Neural cell (in vitro differentiated cells): ENCODE results near the gene DSCAML1.

Experiments
- EP300 ChIP-seq: fragments of 450-650 bp; conservative IDR thresholded peaks from 2 replicates; pipeline ENCODE4 v1.6.1; 2014; ENCODE audit warnings: antibody characterized with exemption, mild to moderate bottlenecking, moderate library complexity; ENCODE audit not compliant: poor library complexity, severe bottlenecking
- POLR2AphosphoS5 ChIP-seq: IDR thresholded peaks from 2 replicates; pipeline ENCODE4 v1.6.1; 2012
- RAD21 ChIP-seq: fragments of 450-650 bp; conservative IDR thresholded peaks from 2 replicates; pipeline ENCODE4 v1.6.1; 2014; ENCODE audit warnings: antibody characterized with exemption, mild to moderate bottlenecking, moderate library complexity
- SMC3 ChIP-seq: fragments of 450-650 bp; conservative IDR thresholded peaks from 2 replicates; pipeline ENCODE4 v1.6.1; 2014; ENCODE audit warnings: antibody characterized with exemption, mild to moderate bottlenecking, moderate library complexity; ENCODE audit not compliant: poor library complexity
- TF ChIP-seq, protein P1 (sequence below): fragments of 450-650 bp; IDR thresholded peaks from 2 replicates; pipeline ENCODE4 v1.5.1; 2014; ENCODE audit warnings: antibody characterized with exemption, mild to moderate bottlenecking, moderate library complexity; ENCODE audit not compliant: poor library complexity, severe bottlenecking

DNA sequence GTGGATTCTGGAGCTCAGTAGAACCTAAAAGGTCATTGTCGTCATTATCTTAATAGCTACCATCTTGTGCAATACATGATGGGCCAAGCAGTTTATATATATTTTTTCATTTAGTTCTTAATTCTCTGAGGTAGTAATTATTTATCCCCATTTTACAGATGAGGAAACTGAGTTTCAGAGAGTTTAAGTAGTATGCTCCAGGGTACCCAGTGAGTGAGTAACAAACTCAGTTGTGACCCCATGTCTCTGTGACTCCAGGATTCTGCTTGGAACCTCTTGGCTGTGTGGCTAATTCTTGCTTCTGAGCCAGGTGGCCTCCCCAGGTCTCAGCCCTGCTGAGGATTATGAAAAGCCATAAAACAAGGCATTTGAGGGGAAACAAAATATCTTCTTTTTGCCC, 386.8 kb downstream of the DSCAML1 start:
- TF ChIP-seq, protein P1, sequence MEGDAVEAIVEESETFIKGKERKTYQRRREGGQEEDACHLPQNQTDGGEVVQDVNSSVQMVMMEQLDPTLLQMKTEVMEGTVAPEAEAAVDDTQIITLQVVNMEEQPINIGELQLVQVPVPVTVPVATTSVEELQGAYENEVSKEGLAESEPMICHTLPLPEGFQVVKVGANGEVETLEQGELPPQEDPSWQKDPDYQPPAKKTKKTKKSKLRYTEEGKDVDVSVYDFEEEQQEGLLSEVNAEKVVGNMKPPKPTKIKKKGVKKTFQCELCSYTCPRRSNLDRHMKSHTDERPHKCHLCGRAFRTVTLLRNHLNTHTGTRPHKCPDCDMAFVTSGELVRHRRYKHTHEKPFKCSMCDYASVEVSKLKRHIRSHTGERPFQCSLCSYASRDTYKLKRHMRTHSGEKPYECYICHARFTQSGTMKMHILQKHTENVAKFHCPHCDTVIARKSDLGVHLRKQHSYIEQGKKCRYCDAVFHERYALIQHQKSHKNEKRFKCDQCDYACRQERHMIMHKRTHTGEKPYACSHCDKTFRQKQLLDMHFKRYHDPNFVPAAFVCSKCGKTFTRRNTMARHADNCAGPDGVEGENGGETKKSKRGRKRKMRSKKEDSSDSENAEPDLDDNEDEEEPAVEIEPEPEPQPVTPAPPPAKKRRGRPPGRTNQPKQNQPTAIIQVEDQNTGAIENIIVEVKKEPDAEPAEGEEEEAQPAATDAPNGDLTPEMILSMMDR, result no peak
- no peak for TF ChIP-seq POLR2AphosphoS5
- no peak for TF ChIP-seq EP300
- TF ChIP-seq RAD21, result no peak
- TF ChIP-seq SMC3, result no peak
